ENCODE measurements around the gene SDF2. TPM values are rescaled to one million over a fixed set of nuclear protein-coding genes. Genes with fewer than 3 reads are reported as not detected.

SDF2 gene
- total and polyA plus RNA-seq, 9 of the 15 experiments (the other 6 are each of a cell fraction or from before 2014, with no cell fraction given), result 41.2 to 132 (median 65.6) TPM

DNA sequence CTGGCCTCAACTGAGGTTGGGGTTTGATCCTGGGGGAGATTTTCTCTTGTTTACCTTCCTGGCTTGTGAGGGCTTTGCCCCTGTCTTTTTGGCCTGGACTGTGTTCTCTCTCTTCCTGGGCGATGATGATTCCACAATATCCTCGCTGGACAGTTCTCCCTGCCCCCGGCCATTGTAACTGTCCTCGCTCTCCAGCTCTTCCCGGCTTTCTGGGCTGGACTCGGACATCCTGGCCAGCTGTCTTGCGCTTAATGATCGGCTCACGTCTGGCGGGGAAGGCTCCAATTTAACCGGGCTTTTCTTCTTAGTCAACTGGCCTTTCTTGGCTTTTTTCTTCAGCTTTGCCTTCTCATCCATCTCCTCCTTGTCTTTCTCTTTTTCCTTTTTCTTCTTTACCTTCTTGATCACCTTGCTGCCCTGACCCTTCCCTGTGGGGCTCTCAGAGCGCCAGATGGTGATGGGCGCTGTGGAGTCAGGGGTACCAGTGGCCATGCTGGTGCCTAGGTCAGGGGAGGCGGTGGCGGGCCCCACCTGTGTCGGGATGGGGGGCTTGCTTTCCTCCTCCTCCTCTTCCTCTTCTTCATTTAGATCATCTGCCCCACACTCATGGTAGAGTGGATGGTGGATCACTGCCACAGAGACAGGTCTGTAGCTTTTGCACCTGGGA, 42.0 kb upstream of the SDF2 start:
- H3K4me2 ChIP-seq (ENCODE audit: insufficient read depth, low read length), result no peak overlapping the region
- H3K9me3 ChIP-seq (replicated peaks; ENCODE audit: control insufficient read depth, insufficient read depth, low read depth, low read length), result no peaks in the 10 kb centered on the region
- WGBS (ENCODE audit: insufficient coverage, low coverage, missing lambda C conversion rate), result 81% methylated on average over 16 of the region's 16 CpGs
- peak in 1 of 4 experiments; percentile 19 for DNase-seq (ENCODE audit: extremely low read depth in 1 of 4, low spot score in 3 of 4)
- intact Hi-C loops (cut with micrococcal nuclease) (no loop called here), in situ Hi-C loops (cut with MboI) (no loop called here)
- CTCF ChIA-PET (ENCODE audit: low intra/inter-chr PET ratio), result interaction anchor here (0.6 kb wide), 1 partner anchor 21 kb away, joined by 3 read pairs; no protein-coding TSS in a partner anchor
- POLR2A ChIA-PET, result interaction anchor here (0.7 to 4.0 kb wide), 8 partner anchors 8 to 42 kb away, joined by 3 to 27 read pairs (median 5); partner anchors contain the start of genes PROCA1, RPL23A, SDF2 and SUPT6H
- no peak overlapping the region for H3K4me3 ChIP-seq
- no peak for FAIRE-seq
- no peaks in the 10 kb centered on the region for H3K27me3 ChIP-seq (ENCODE audit: control insufficient read depth in 2 of 2, insufficient read depth in 2 of 2, low read length in 2 of 2)
- no peak overlapping the region for H3K27ac ChIP-seq (ENCODE audit: extremely low read depth, low read depth, low read length)
- no peak for TF ChIP-seq POU5F1 (IDR thresholded peaks at IDR 0.05; ENCODE audit: borderline replicate concordance, low read depth, low read length, partially characterized antibody)
- no peak for TF ChIP-seq TAL1 (IDR thresholded peaks at IDR 0.05)
- TF ChIP-seq PTRF (tag; IDR thresholded peaks at IDR 0.05), result no peak
- no peak for ATAC-seq
- H3K79me2 ChIP-seq (ENCODE audit: control insufficient read depth, insufficient read depth, low read length), result no peaks in the 10 kb centered on the region
- H3K4me1 ChIP-seq (replicated peaks in 1 of 2; ENCODE audit: control insufficient read depth in 2 of 2, insufficient read depth in 2 of 2, low read length in 2 of 2), result peaks cover 2 to 7% of the 10 kb centered on the region in 2 experiments; a peak in 3 of 5 replicates
- H4K20me1 ChIP-seq (replicated peaks; ENCODE audit: control insufficient read depth, insufficient read depth, low read length), result no peaks in the 10 kb centered on the region; the same call in 1 of the 2 replicates
- BruUV-seq (replicated peaks), result no TSS peak
- H3K9ac ChIP-seq (ENCODE audit: insufficient read depth in 1 of 2, low read depth in 2 of 2, low read length in 2 of 2), result 0 out of 4 replicates have a peak overlapping the region, but pooled peaks of 1 of the 2 experiments have one; percentile 39
- H3K36me3 ChIP-seq (ENCODE audit: control insufficient read depth, insufficient read depth, low read length), result peaks cover 65% of the 10 kb centered on the region
- no peak overlapping the region for H2AFZ ChIP-seq (ENCODE audit: low read depth, low read length)
- no peaks in the 10 kb centered on the region for H3K9me1 ChIP-seq (ENCODE audit: control insufficient read depth, insufficient read depth, low read length)

DNA sequence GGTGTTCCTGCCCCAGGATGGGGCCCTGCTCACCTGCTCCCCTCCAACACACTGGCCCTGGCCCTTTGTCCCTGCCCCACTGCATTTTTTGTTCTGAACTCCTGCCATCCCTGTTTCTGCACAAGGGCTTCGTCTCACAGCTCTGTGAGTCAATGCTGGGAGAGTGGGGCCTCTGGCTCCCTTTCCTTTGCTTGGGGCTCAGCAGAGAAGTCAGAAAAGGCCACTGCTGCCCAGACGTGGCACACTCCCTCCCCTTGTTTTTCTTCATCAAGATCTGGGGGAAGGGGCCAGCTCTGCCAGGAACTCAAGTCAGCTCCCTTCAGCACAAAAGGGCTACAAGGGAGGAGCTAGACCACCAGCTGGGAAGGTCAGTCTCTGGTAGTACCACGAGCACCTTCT, 41.0 kb upstream of the SDF2 start:
- Histone ChIP-seq H2AFZ (ENCODE audit: low read depth, low read length) (no peak overlapping the region), H3K4me3 (no peak overlapping the region), H3K36me3 (ENCODE audit: control insufficient read depth, insufficient read depth, low read length) (peaks cover 75% of the 10 kb centered on the region), H3K27me3 (ENCODE audit: control insufficient read depth in 2 of 2, insufficient read depth in 2 of 2, low read length in 2 of 2) (no peaks in the 10 kb centered on the region), H3K9ac (ENCODE audit: insufficient read depth in 1 of 2, low read depth in 2 of 2, low read length in 2 of 2) (peak overlapping the region in 1 of 2 experiments; percentile 69; a peak in 1 of 4 replicates), H3K9me1 (ENCODE audit: control insufficient read depth, insufficient read depth, low read length) (no peaks in the 10 kb centered on the region), H3K9me3 (replicated peaks; ENCODE audit: control insufficient read depth, insufficient read depth, low read depth, low read length) (no peaks in the 10 kb centered on the region), H3K4me1 (replicated peaks in 1 of 2; ENCODE audit: control insufficient read depth in 2 of 2, insufficient read depth in 2 of 2, low read length in 2 of 2) (peaks cover 2 to 7% of the 10 kb centered on the region in 2 experiments; a peak in 3 of 5 replicates), H4K20me1 (replicated peaks; ENCODE audit: control insufficient read depth, insufficient read depth, low read length) (no peaks in the 10 kb centered on the region; the same call in 1 of the 2 replicates), H3K79me2 (ENCODE audit: control insufficient read depth, insufficient read depth, low read length) (no peaks in the 10 kb centered on the region), H3K4me2 (ENCODE audit: insufficient read depth, low read length) (no peak overlapping the region), H3K27ac (ENCODE audit: extremely low read depth, low read depth, low read length) (no peak overlapping the region)
- no peak for ATAC-seq
- CTCF ChIA-PET (ENCODE audit: low intra/inter-chr PET ratio), result no interaction called here
- in situ Hi-C loops (cut with MboI), result no loop called here
- 74% methylated on average over 3 of the region's 3 CpGs for WGBS (ENCODE audit: insufficient coverage, low coverage, missing lambda C conversion rate)
- BruUV-seq (replicated peaks), result no TSS peak
- no peak for DNase-seq (ENCODE audit: extremely low read depth in 1 of 4, low spot score in 3 of 4)
- POLR2A ChIA-PET, result interaction anchor here (0.8 to 4.0 kb wide), 10 partner anchors 8 to 44 kb away, joined by 3 to 27 read pairs (median 4); partner anchors contain the start of genes PROCA1 and RPL23A
- intact Hi-C loops (cut with micrococcal nuclease), result no loop called here
- no peak for FAIRE-seq
- TF ChIP-seq, protein P1, sequence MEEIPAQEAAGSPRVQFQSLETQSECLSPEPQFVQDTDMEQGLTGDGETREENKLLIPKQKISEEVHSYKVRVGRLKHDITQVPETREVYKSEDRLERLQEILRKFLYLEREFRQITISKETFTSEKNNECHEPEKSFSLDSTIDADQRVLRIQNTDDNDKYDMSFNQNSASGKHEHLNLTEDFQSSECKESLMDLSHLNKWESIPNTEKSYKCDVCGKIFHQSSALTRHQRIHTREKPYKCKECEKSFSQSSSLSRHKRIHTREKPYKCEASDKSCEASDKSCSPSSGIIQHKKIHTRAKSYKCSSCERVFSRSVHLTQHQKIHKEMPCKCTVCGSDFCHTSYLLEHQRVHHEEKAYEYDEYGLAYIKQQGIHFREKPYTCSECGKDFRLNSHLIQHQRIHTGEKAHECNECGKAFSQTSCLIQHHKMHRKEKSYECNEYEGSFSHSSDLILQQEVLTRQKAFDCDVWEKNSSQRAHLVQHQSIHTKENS (CRISPR knock-in tag; IDR thresholded peaks at IDR 0.05), result no peak
- TF ChIP-seq CC2D1A (IDR thresholded peaks at IDR 0.05), result no peak
- TF ChIP-seq, protein P2, sequence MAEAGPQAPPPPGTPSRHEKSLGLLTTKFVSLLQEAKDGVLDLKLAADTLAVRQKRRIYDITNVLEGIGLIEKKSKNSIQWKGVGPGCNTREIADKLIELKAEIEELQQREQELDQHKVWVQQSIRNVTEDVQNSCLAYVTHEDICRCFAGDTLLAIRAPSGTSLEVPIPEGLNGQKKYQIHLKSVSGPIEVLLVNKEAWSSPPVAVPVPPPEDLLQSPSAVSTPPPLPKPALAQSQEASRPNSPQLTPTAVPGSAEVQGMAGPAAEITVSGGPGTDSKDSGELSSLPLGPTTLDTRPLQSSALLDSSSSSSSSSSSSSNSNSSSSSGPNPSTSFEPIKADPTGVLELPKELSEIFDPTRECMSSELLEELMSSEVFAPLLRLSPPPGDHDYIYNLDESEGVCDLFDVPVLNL (CRISPR knock-in tag; IDR thresholded peaks at IDR 0.05; ENCODE audit: low read depth), result no peak
